IMR-90 (cell line): ENCODE measurements around the gene PSME3. TPM values are rescaled to one million over a fixed set of nuclear protein-coding genes. Genes with fewer than 3 reads are reported as not detected.

Source experiments
- ATAC-seq: fragments of 200-7000 bp; cut with Tn5 transposase; 2 replicates; pipeline ENCODE4 v1.9.1; 2020; ENCODE audit warnings: low read depth, mild to moderate bottlenecking, moderate library complexity
- BruUV-seq: library from RNA; stranded (reverse); fragments of 400-500 nt; replicated peaks from 2 replicates; lab custom pipeline; 2021; lab: Mats Ljungman, UMichigan
- CTCF ChIA-PET: fragments of 300-600 bp; formaldehyde crosslinking; extraction: SDS; loops from one replicate; lab custom pipeline; 2021; ENCODE audit warnings: antibody characterized with exemption; lab: Yijun Ruan, JAX
- POLR2A ChIA-PET: fragments of 300-600 bp; sonication (Branson Sonifier 250); formaldehyde crosslinking; loops from one replicate; lab custom pipeline; 2022; ENCODE audit warnings: antibody characterized with exemption; ENCODE audit not compliant: unreplicated experiment; lab: Charles Lee
- DNase-seq: peaks from one replicate; pipeline ENCODE4 v3.0.0; 2013
- H2AFZ ChIP-seq: replicated peaks from 2 replicates; pipeline ENCODE3; 2013; ENCODE audit warnings: low read length, mild to moderate bottlenecking; ENCODE audit not compliant: poor library complexity
- H2AK5ac ChIP-seq: 2 replicates; pipeline ENCODE4 v1.6.1; 2013; ENCODE audit warnings: low read depth, low read length, inconsistent platforms
- H2AK9ac ChIP-seq: replicated peaks from 2 replicates; pipeline ENCODE3; 2013; ENCODE audit warnings: mild to moderate bottlenecking, low read depth, low read length, moderate library complexity; ENCODE audit not compliant: poor library complexity
- H2BK120ac ChIP-seq: 2 replicates; pipeline ENCODE4 v1.6.1; 2013; ENCODE audit warnings: low read depth, low read length, inconsistent platforms
- H2BK15ac ChIP-seq: 3 replicates; pipeline ENCODE4 v1.6.1; 2013; ENCODE audit warnings: low read depth, low read length, inconsistent platforms
- H2BK20ac ChIP-seq: 2 replicates; pipeline ENCODE4 v1.6.1; 2013; ENCODE audit warnings: low read depth, mild to moderate bottlenecking, inconsistent platforms, low read length, moderate library complexity
- H2BK5ac ChIP-seq: 2 replicates; pipeline ENCODE4 v1.6.1; 2013; ENCODE audit warnings: mild to moderate bottlenecking, low read depth, low read length, inconsistent platforms; ENCODE audit not compliant: poor library complexity, severe bottlenecking
- H3K14ac ChIP-seq: replicated peaks from 2 replicates; pipeline ENCODE4 v1.6.1; 2013; ENCODE audit warnings: low read depth, low read length, inconsistent platforms
- H3K18ac ChIP-seq: 2 replicates; pipeline ENCODE4 v1.6.1; 2013; ENCODE audit warnings: low read depth, low read length, control low read depth
- H3K23ac ChIP-seq: 2 replicates; pipeline ENCODE4 v1.6.1; 2013; ENCODE audit warnings: low read depth, low read length, inconsistent platforms
- H3K27ac ChIP-seq: 2 replicates; pipeline ENCODE4 v1.5.1; 2013; ENCODE audit warnings: mild to moderate bottlenecking, control low read depth, low read length; ENCODE audit not compliant: insufficient read depth
- H3K27me3 ChIP-seq: 2 replicates; pipeline ENCODE4 v1.6.1; 2013; ENCODE audit warnings: low read length; ENCODE audit not compliant: control insufficient read depth, insufficient read depth
- H3K36me3 ChIP-seq: 2 replicates; pipeline ENCODE4 v1.6.1; 2013; ENCODE audit warnings: low read length, mixed read lengths; ENCODE audit not compliant: control insufficient read depth, insufficient read depth
- H3K4ac ChIP-seq: 2 replicates; pipeline ENCODE4 v1.6.1; 2013; ENCODE audit warnings: low read depth, low read length, inconsistent platforms
- H3K4me1 ChIP-seq: 2 replicates; pipeline ENCODE4 v1.6.1; 2013; ENCODE audit warnings: low read length, mixed read lengths; ENCODE audit not compliant: control insufficient read depth, insufficient read depth
- H3K4me2 ChIP-seq: 2 replicates; pipeline ENCODE4 v1.6.1; 2013; ENCODE audit warnings: low read depth, mild to moderate bottlenecking, control low read depth, low read length, moderate library complexity
- H3K4me3 ChIP-seq: 2 replicates; pipeline ENCODE4 v1.5.1; 2013; ENCODE audit warnings: low read depth, mild to moderate bottlenecking, control low read depth, low read length, moderate library complexity; ENCODE audit not compliant: insufficient read depth
- H3K56ac ChIP-seq: 2 replicates; pipeline ENCODE4 v1.6.1; 2013; ENCODE audit warnings: low read length, inconsistent platforms; ENCODE audit not compliant: insufficient read depth; ENCODE audit errors: extremely low read depth
- H3K79me1 ChIP-seq, 2 experiments: 2 replicates each; pipeline ENCODE4 v1.6.1; 2013; ENCODE audit warnings: low read length in 2 of 2, inconsistent platforms in 1 of 2, low read depth in 1 of 2
- H3K9ac ChIP-seq: 2 replicates; pipeline ENCODE4 v1.6.1; 2013; ENCODE audit warnings: low read depth, low read length, control low read depth
- H3K9me1 ChIP-seq: 2 replicates; pipeline ENCODE4 v1.6.1; 2013; ENCODE audit warnings: low read length, inconsistent platforms; ENCODE audit not compliant: insufficient read depth
- H3K9me3 ChIP-seq: 2 replicates; pipeline ENCODE4 v1.6.1; 2013; ENCODE audit warnings: low read length; ENCODE audit not compliant: control insufficient read depth, insufficient read depth
- H4K20me1 ChIP-seq: 2 replicates; pipeline ENCODE4 v1.6.1; 2013; ENCODE audit warnings: low read length, inconsistent platforms; ENCODE audit not compliant: insufficient read depth
- H4K5ac ChIP-seq: 2 replicates; pipeline ENCODE4 v1.6.1; 2013; ENCODE audit warnings: mild to moderate bottlenecking, low read depth, low read length, control low read depth
- H4K8ac ChIP-seq, 2 experiments: 2 replicates each; pipeline ENCODE4 v1.6.1; 2013; ENCODE audit warnings: low read depth in 2 of 2, low read length in 2 of 2, control low read depth in 1 of 2, inconsistent platforms in 1 of 2
- H4K91ac ChIP-seq: 2 replicates; pipeline ENCODE4 v1.6.1; 2013; ENCODE audit warnings: low read depth, low read length, inconsistent platforms; ENCODE audit not compliant: insufficient read depth
- CEBPB ChIP-seq: IDR thresholded peaks from 2 replicates; pipeline ENCODE4 v1.6.1; 2012; ENCODE audit warnings: low read depth, low read length, improper control_type of control experiment
- CTCF ChIP-seq: conservative IDR thresholded peaks from 2 replicates; pipeline ENCODE4 v1.5.1; 2012; ENCODE audit warnings: mild to moderate bottlenecking, low read depth, low read length, improper control_type of control experiment
- MAZ ChIP-seq: IDR thresholded peaks from 2 replicates; pipeline ENCODE4 v1.6.1; 2012; ENCODE audit warnings: low read depth, mild to moderate bottlenecking, low read length, improper control_type of control experiment, moderate library complexity, borderline replicate concordance
- RAD21 ChIP-seq: IDR thresholded peaks from 2 replicates; pipeline ENCODE4 v1.6.1; 2012; ENCODE audit warnings: low read length, improper control_type of control experiment
- RFX5 ChIP-seq: IDR thresholded peaks from 2 replicates; pipeline ENCODE4 v1.8.0; 2012; ENCODE audit warnings: low read depth, mild to moderate bottlenecking, low read length, moderate library complexity
- WGBS, 2 experiments: methylation state at CpG; one replicate each; pipeline versions ENCODE4 v1.1.5 to v1.1.7; 2013; ENCODE audit warnings: missing lambda C conversion rate in 2 of 2; ENCODE audit not compliant: insufficient read length in 1 of 2; ENCODE audit errors: extremely low coverage in 2 of 2; 5-methylcytosine and 5-hydroxymethylcytosine counted together
- dilution Hi-C: fragments of 300-500 bp; cut with HindIII; formaldehyde crosslinking; loops from one replicate; pipeline ENCODE4 v1.14.3; 2018; ENCODE audit warnings: low sequenced_read_pairs; ENCODE audit not compliant: unreplicated experiment
- in situ Hi-C: fragments of 300-500 bp; cut with MboI; formaldehyde crosslinking; loops from 3 replicates; pipeline ENCODE4 v1.14.3; 2019; ENCODE audit warnings: low sequenced_read_pairs, inconsistent platforms, mixed read lengths
- intact Hi-C: fragments of 100-400 bp; cut with micrococcal nuclease; formaldehyde crosslinking; loops from 2 replicates; pipeline ENCODE4 v1.10.0; 2022
- polyA plus RNA-seq, 3 experiments: library from polyadenylated mRNA; depleted of rRNA; stranded (reverse); fragments of >200 nt; gene quantifications; 2 replicates each; pipeline ENCODE4 v1.2.3, GENCODE V29; 2012; ENCODE audit warnings: low replicate concordance in 1 of 3
- total RNA-seq: library from RNA; depleted of rRNA; stranded (reverse); fragments of >200 nt; gene quantifications from 2 replicates; pipeline ENCODE4 v1.2.3, GENCODE V29; 2012

The PSME3 gene
- total and polyA plus RNA-seq, 2 of the 4 experiments (the other 2 are of a cell fraction), result 72.4 to 100 TPM

GRCh38 chr17:42844271-42844670 lies 11.1 kb downstream of the PSME3 start, which contains the start of gene AOC2:
TSS of gene AOC2 (plus strand) at chr17:42844580. CDS start at chr17:42844627, 47 bp downstream.
- no peak within 1 kb of the TSS for H2AK5ac ChIP-seq
- CTCF ChIA-PET, result interaction anchor here (1.9 kb wide), 1 partner anchor 94 kb away, joined by 8 read pairs; no protein-coding TSS in a partner anchor
- peaks cover 9 to 12% of the 10 kb centered on the region in 2 experiments; a peak in 3 of 4 replicates for H3K79me1 ChIP-seq
- no peak within 1 kb of the TSS for H4K5ac ChIP-seq
- H2BK20ac ChIP-seq, result no peak within 1 kb of the TSS
- no peak within 1 kb of the TSS for H2AK9ac ChIP-seq
- no peak within 1 kb of the TSS for H3K23ac ChIP-seq
- no peaks in the 10 kb centered on the region for H3K9me3 ChIP-seq
- ATAC-seq (no peak), DNase-seq (no peak)
- H3K36me3 ChIP-seq, result peaks cover 41% of the 10 kb centered on the region
- H2BK120ac ChIP-seq, result no peak within 1 kb of the TSS
- intact Hi-C loops, result loop anchor here (5.0 kb wide), 1 partner anchor 278 kb away; no protein-coding TSS in a partner anchor
- H2AFZ ChIP-seq, result no peak within 1 kb of the TSS
- H3K4ac ChIP-seq, result no peak within 1 kb of the TSS
- H3K27me3 ChIP-seq, result no peaks in the 10 kb centered on the region
- H3K4me3 ChIP-seq, result no peak within 1 kb of the TSS
- BruUV-seq, result no TSS peak
- H3K27ac ChIP-seq, result no peak within 1 kb of the TSS
- in situ Hi-C loops, result loop anchor here (5.0 kb wide), 1 partner anchor 93 kb away; no protein-coding TSS in a partner anchor
- WGBS, 2 experiments, result no CpG with 5 or more reads among the region's 4 CpGs
- H3K56ac ChIP-seq, result no peak within 1 kb of the TSS
- no peak within 1 kb of the TSS for H3K14ac ChIP-seq
- H2BK15ac ChIP-seq, result no peak within 1 kb of the TSS; the same call in 2 of the 3 replicates
- H4K91ac ChIP-seq, result no peak within 1 kb of the TSS
- POLR2A ChIA-PET, result no interaction called here
- dilution Hi-C loops, result no loop called here
- H3K9ac ChIP-seq, result no peak within 1 kb of the TSS
- no peaks in the 10 kb centered on the region for H3K4me1 ChIP-seq
- H3K18ac ChIP-seq, result no peak within 1 kb of the TSS
- TF ChIP-seq MAZ (no peak), RAD21 (no peak), CTCF (no peak), CEBPB (no peak), RFX5 (no peak)
- H4K20me1 ChIP-seq, result peaks cover 19% of the 10 kb centered on the region
- H3K9me1 ChIP-seq, result peaks cover 3% of the 10 kb centered on the region; the same call in 1 of the 2 replicates
- H3K4me2 ChIP-seq, result no peak within 1 kb of the TSS
- H2BK5ac ChIP-seq, result no peak within 1 kb of the TSS
- H4K8ac ChIP-seq, result no peak within 1 kb of the TSS
